GM18861 (cell line): ENCODE data around the gene EPDR1.

Experiments used
- ATAC-seq: cut with Tn5 transposase; IDR thresholded peaks from one replicate; pipeline ENCODE4 v1.9.1; 2021; ENCODE audit not compliant: unreplicated experiment

The EPDR1 gene

GRCh38 chr7:37973915-37974314, 53.5 kb downstream of the EPDR1 start:
- ATAC-seq: no peak

- ATAC-seq: no peak
Measured at GRCh38 chr7:37974711-37975110, 54.3 kb downstream of the EPDR1 start.

GRCh38 chr7:37977243-37977642, 56.8 kb downstream of the EPDR1 start:
- ATAC-seq: no peak

DNA sequence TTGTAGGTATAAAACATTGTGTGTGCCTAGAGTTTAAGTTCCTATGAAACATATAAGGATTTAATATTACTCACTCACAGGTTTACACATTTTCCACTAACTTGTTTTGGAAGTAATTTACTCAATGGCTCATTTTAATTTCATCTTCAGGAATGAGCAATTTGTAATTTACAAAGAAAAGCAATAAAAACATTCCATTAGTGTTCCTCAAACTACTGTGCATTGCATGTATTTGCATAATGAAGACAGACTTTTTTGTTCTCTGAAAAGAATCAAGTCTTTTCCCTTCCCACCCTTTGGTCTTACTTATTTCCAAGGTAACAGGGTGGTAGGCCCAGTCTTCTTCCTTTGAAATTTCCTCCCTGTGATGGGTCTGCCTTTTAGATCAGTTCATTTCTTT, 61.2 kb downstream of the EPDR1 start:
- ATAC-seq: no peak

DNA sequence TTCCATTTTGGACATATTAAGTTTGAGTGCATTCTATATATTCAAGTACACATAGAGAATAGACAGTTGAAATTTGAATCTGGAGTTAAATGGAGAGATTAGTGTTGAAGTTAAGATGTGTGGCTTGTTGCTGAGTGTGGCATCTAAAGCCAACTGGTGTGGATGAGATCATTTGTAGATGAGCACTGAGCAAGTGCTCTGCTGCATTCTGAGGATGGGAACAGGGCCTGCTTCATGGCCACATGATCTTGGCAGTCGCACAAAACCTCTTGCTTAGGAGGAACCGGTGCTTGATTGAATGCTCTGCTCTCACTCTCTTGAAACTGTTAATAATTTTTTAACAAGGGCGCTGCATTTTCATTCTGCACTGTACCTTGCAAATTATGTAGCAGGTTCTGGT, 62.0 kb downstream of the EPDR1 start:
- ATAC-seq: no peak

DNA sequence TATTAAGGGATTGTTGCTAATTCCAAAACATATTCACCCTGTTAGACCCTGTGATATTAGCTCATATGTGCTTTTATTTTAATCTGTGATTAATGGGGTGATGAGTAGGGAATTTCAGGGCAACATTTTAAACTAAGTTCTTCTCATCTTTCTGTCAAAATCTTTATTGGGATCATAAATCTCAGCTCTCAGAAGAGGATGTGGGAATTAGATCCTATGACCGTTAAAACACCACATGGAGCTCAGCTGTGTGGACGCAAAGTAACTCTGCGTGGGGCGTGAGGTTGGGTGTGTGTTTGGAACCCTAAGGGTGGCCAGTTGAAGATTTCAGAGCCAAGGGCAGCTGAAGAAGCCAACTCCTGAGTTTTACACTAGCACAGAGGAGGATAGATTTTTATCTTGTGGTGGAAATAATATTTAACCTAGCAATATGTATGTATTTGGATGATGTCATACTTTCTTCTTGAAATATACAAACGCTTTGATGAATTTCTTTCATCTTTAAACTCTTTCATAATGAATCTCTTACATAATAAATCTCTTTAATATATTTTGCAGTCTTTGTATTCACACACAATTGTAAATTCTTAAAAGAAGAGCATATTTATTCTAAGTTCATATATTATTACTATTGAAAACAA, 64.4 kb downstream of the EPDR1 start:
- ATAC-seq: no peak

DNA sequence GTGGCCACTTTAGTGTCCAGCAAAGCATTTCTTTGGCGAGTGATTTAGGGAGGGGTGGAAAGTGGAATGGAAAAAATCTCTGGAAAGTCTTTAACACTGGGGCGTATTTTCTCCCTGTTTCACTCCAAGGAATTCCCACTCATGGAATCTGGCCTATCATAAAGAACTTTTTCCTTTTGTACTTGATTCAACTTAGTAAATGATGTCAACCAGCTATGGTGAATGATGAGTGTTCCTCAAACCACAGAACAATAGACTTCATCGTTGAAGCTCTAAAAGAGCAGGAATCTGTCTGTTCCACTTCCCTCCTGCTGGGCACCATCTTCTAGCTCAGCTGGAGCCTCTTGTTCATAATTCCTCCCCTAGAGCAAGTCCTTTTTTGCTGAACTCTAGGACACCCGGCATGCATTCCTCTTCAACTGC, 66.5 kb downstream of the EPDR1 start:
- no peak for ATAC-seq

DNA sequence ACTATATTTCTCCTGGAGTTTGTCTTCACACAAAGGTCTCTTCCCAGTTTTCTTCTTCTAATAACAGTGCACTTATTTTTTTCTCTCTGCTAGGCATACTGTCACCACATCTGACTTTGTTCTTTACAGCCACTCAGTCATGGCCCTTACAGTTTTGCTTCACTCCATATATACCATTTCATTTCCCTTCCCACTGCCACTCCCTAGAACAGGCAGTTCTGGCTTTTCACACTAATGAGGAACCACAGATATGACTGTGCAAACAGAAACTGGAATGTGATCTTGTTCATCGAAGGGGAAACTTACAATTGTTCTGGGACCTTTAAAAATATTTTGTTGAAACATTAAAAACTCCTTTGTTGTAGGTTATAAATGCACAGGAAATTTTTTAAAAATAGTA, 67.3 kb downstream of the EPDR1 start:
- no peak for ATAC-seq

DNA sequence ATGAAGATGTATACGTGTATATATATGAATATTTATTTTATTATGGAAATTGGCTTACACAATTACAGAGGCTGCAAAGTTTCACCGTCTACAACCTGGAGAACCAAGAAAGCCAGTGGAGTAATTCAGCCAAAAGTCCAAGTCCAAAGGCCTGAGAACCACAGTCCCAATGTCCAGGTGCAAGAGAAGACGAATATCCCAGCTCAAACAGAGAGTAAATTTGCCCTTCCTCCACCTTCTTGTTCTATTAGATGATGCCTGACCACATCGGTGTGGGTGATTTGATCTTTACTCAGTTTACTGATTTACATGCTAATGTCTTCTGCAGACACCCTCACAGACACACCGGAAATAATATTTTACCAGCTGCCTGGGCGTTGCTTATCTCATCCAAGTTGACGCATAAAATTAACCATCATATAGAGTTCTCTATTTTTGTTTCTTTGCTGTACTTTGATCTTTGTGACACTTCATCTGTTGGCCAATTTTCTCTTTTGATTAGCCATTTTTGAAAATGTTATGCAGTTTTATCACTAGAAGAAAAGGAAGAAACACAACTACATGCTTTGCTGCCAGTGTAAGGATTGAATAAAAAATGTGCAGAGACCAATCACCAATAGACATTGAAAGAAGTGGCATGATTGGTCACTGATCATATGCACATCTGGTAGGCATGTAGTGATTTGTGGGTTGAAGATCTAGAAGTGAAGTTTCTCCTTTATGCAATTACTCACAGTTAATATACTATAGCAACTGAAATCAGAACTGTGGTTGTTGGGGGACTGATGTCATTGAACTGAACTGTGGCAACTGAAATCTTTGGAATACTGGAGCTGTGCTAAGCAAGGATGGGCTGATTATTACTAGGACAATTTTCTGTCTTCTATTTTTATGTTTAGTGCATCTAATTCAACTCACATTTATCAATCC, 68.5 kb downstream of the EPDR1 start:
- ATAC-seq: no peak

- no peak for ATAC-seq
Measured at GRCh38 chr7:37990337-37990736, 69.9 kb downstream of the EPDR1 start.

GRCh38 chr7:37993060-37993501, 72.6 kb downstream of the EPDR1 start:
- no peak for ATAC-seq

- no peak for ATAC-seq
Measured at GRCh38 chr7:37999673-38000072, 79.2 kb downstream of the EPDR1 start.

DNA sequence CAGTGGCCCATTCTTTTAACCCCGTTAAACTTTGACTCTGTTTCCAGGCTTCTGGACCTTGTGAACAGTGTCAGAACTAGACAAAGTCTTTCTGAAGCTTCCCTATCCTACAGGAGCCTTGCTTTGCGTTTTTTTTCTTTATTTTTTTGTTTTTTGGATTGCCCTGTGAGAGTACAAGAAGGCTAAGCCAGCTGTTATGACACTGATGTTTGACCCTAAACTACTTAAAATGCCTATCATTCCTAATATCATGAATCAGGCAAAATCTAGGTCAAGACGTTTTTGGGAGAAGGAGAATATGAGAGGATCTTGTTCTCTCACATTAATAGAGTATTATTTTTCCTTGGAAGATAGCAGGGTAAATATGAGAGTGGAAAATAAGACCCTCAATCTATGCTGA, 79.8 kb downstream of the EPDR1 start:
- ATAC-seq: no peak
